HEK293T (cell line): ENCODE data around the gene MYOF.

ENCODE experiments used
- CTCF ChIA-PET: fragments of 350-600 bp; formaldehyde crosslinking; extraction: SDS; loops from one replicate; lab custom pipeline; 2021; ENCODE audit warnings: antibody characterized with exemption, inconsistent platforms; lab: Yijun Ruan, JAX
- POLR2A ChIA-PET: fragments of 350-600 bp; formaldehyde crosslinking; extraction: SDS; loops from one replicate; lab custom pipeline; 2020; ENCODE audit warnings: antibody characterized with exemption, inconsistent platforms; lab: Yijun Ruan, JAX
- DNase-seq: peaks from one replicate; pipeline ENCODE4 v3.0.0; 2012; ENCODE audit warnings: mixed read lengths; ENCODE audit errors: extremely low spot score
- ARNT ChIP-seq: fragments of 450-650 bp; IDR thresholded peaks from 2 replicates; pipeline ENCODE4 v1.6.1; 2017; ENCODE audit warnings: mild to moderate bottlenecking
- BHLHE40 ChIP-seq: fragments of 450-650 bp; IDR thresholded peaks from 2 replicates; pipeline ENCODE4 v1.6.1; 2016; ENCODE audit warnings: mild to moderate bottlenecking, moderate library complexity, borderline replicate concordance
- CTBP1 ChIP-seq: fragments of 450-650 bp; IDR thresholded peaks from 2 replicates; pipeline ENCODE4 v1.6.1; 2016; ENCODE audit warnings: borderline replicate concordance
- ELF4 ChIP-seq: fragments of 450-650 bp; IDR thresholded peaks from 2 replicates; pipeline ENCODE4 v1.6.1; 2017; ENCODE audit warnings: antibody characterized with exemption
- FOXA1 ChIP-seq: fragments of 450-650 bp; IDR thresholded peaks from 2 replicates; pipeline ENCODE4 v1.6.1; 2016; ENCODE audit warnings: mild to moderate bottlenecking
- FOXK2 ChIP-seq: fragments of 450-650 bp; IDR thresholded peaks from 2 replicates; pipeline ENCODE4 v1.6.1; 2016; ENCODE audit warnings: mild to moderate bottlenecking
- FOXM1 ChIP-seq: fragments of 450-650 bp; IDR thresholded peaks from 2 replicates; pipeline ENCODE4 v1.6.1; 2017; ENCODE audit warnings: mild to moderate bottlenecking, borderline replicate concordance
- HDGF ChIP-seq: fragments of 450-650 bp; IDR thresholded peaks from 2 replicates; pipeline ENCODE4 v1.6.1; 2017; ENCODE audit warnings: antibody characterized with exemption, borderline replicate concordance
- L3MBTL2 ChIP-seq: fragments of 450-650 bp; conservative IDR thresholded peaks from 2 replicates; pipeline ENCODE4 v1.6.1; 2016; ENCODE audit warnings: mild to moderate bottlenecking
- LEF1 ChIP-seq: fragments of 450-650 bp; IDR thresholded peaks from 2 replicates; pipeline ENCODE4 v1.6.1; 2017; ENCODE audit warnings: mild to moderate bottlenecking, borderline replicate concordance
- NFRKB ChIP-seq: fragments of 450-650 bp; IDR thresholded peaks from 2 replicates; pipeline ENCODE4 v1.6.1; 2016; ENCODE audit warnings: mild to moderate bottlenecking, moderate library complexity
- SP1 ChIP-seq: fragments of 450-650 bp; IDR thresholded peaks from 2 replicates; pipeline ENCODE4 v1.6.1; 2017
- SUZ12 ChIP-seq: fragments of 450-650 bp; IDR thresholded peaks from 2 replicates; pipeline ENCODE4 v1.6.1; 2016; ENCODE audit warnings: mild to moderate bottlenecking
- TARDBP ChIP-seq: fragments of 450-650 bp; IDR thresholded peaks from 2 replicates; pipeline ENCODE4 v1.6.1; 2016
- ZNF384 ChIP-seq: fragments of 450-650 bp; IDR thresholded peaks from 2 replicates; pipeline ENCODE4 v1.6.1; 2016
- TF ChIP-seq, protein P1 (sequence below): fragments of 450-650 bp; IDR thresholded peaks from 2 replicates; pipeline ENCODE4 v1.6.1; 2016

MYOF gene

DNA sequence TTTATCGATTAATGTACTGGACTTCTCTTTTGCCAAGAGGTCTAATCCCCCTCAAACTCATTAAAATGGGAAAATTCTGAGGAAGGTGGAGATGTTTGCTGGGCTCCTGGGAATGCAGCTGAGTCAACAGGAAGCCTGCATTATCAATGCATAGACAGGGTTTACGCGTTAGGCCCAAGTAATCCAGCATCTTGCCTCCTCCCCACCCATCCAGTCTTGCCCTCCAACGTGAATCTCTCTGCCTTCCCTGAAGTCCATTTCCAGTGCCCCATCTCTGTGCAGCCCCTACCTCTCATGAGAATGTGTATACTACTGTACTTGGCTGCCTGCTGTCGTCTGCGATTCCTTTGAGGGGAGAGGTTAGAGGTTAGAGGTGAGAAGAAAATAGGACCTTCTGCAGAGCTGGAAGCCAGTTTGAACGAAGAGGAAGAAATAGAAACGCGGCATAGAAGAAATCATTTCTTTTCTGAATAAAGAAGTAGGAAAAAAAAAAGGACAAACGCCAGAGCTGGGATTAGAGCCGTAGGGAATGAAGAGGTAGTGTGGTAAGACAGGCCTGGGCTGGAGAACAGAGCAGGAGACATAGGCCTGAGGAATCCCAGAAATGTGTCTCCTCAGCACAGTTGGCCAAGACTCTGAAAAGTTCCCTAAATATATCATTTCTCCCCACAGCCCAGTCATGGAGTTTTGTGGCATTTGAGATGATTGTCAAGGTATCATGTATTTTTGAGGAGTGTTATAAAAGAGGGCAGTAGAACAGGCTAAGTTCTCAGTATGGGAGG is 75.6 kb downstream of the MYOF start:
- ChIA-PET CTCF (no interaction called here), POLR2A (no interaction called here)
- DNase-seq: no peak
- TF ChIP-seq FOXA1: no peak
- no peak for TF ChIP-seq LEF1
- no peak for TF ChIP-seq HDGF
- TF ChIP-seq SUZ12: no peak
- no peak for TF ChIP-seq L3MBTL2
- TF ChIP-seq, protein P1, sequence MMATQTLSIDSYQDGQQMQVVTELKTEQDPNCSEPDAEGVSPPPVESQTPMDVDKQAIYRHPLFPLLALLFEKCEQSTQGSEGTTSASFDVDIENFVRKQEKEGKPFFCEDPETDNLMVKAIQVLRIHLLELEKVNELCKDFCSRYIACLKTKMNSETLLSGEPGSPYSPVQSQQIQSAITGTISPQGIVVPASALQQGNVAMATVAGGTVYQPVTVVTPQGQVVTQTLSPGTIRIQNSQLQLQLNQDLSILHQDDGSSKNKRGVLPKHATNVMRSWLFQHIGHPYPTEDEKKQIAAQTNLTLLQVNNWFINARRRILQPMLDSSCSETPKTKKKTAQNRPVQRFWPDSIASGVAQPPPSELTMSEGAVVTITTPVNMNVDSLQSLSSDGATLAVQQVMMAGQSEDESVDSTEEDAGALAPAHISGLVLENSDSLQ: no peak
- TF ChIP-seq NFRKB: no peak
- no peak for TF ChIP-seq CTBP1
- no peak for TF ChIP-seq SP1
- TF ChIP-seq ELF4: no peak

DNA sequence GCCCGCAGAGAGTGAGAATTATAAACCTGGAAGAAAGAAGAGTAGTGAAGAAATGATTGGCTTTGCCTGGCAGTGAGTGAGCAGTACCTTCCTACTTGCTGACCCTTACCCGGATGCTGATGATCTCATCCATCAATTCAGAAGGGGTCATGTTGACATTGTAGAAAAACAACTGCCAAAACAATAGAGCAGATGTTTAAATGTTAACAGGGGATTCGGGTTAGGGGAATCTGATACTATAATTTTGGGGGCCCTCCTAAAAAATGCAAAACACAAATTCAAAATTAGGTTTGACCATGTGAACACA is 78.1 kb downstream of the MYOF start:
- ChIA-PET CTCF (no interaction called here), POLR2A (interaction anchor here (1.5 kb wide), 1 partner anchor 33 kb away, joined by 5 read pairs; no protein-coding TSS in a partner anchor)
- DNase-seq: no peak
- no peak for TF ChIP-seq FOXA1
- TF ChIP-seq TARDBP: no peak
- no peak for TF ChIP-seq SUZ12
- TF ChIP-seq FOXM1: no peak
- no peak for TF ChIP-seq BHLHE40
- TF ChIP-seq ELF4: no peak
- no peak for TF ChIP-seq L3MBTL2
- no peak for TF ChIP-seq CTBP1
- TF ChIP-seq FOXK2: no peak
- TF ChIP-seq SP1: no peak
- TF ChIP-seq, protein P1: no peak
- no peak for TF ChIP-seq ZNF384
- TF ChIP-seq ARNT: no peak
- TF ChIP-seq LEF1: no peak
- no peak for TF ChIP-seq NFRKB
- TF ChIP-seq HDGF: no peak

DNA sequence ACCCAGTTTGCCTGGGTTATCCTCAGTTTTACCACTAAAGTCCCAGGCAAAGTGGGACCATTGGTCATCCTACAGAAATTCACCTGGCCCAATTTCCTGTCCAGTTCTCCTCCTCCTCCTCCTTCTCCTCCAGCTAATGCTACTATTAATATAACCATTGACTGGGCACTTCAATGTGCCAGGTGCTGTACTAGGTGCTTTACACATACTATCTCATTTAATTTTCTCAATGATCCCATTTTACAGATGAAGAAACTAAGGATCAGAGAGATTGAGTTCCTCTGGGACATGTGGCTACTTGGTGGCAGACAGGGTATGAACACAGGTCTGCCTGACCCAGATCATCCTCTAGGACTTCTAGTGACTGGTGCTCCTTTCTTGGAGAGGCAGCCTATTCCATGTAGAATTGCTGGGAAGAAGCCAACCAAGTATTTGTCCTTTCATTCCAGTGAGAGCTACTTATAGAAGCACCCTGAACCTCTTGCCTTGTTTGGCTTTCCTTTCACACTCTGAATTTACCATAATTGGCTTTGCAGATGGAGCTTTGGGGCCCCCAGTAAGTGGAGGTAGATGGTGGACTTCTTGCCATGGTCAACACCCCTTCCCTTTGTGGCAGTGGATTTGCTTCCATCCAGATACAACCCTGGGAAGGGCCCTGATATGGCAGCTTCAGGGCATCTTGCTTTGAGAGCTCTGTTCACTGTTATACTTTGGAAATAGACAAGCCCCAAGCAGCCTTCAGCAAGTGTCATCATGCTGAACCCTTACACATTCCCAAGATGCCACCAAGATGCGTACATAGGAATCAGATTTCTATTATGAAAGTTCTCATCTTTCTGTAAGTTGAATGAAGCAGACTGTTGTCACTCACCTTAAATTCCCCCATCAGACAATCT is 78.7 kb downstream of the MYOF start:
- ChIA-PET CTCF (interaction anchor here (1.3 kb wide), 1 partner anchor 46 kb away, joined by 3 read pairs; no protein-coding TSS in a partner anchor), POLR2A (interaction anchor here (1.5 kb wide), 1 partner anchor 34 kb away, joined by 5 read pairs; no protein-coding TSS in a partner anchor)
- TF ChIP-seq HDGF (no peak), ARNT (no peak), BHLHE40 (no peak), ZNF384 (no peak), SP1 (no peak), LEF1 (no peak), SUZ12 (no peak), ELF4 (no peak), FOXA1 (no peak), FOXM1 (no peak), L3MBTL2 (no peak), NFRKB (no peak), TARDBP (no peak), FOXK2 (no peak), CTBP1 (no peak)
- TF ChIP-seq, protein P1: no peak
- no peak for DNase-seq

DNA sequence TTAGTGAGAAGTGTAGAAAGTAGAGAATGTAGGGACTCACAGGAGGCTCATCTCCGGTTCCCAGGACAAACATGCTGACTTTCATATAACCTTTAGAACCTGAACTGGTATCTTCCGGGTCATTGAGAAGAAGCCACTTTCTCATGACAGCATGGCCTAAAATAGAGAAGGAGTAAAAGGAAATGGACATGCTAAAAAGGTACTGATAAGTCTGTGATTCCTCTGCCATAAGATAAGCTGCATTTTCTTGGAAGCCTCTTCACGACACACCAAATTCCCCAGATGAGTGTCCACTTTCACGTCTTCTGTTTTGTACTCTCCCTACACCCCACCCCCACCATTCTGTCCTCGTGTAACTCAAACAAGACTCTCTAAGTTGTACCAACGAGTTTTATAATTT is 79.9 kb downstream of the MYOF start:
- ChIA-PET CTCF (interaction anchor here (1.3 to 1.4 kb wide), 2 partner anchors 26 to 45 kb away, joined by 3 to 5 read pairs; no protein-coding TSS in a partner anchor), POLR2A (no interaction called here)
- TF ChIP-seq SUZ12: no peak
- TF ChIP-seq TARDBP: no peak
- TF ChIP-seq L3MBTL2: no peak
- TF ChIP-seq ZNF384: no peak
- TF ChIP-seq CTBP1: no peak
- no peak for DNase-seq

DNA sequence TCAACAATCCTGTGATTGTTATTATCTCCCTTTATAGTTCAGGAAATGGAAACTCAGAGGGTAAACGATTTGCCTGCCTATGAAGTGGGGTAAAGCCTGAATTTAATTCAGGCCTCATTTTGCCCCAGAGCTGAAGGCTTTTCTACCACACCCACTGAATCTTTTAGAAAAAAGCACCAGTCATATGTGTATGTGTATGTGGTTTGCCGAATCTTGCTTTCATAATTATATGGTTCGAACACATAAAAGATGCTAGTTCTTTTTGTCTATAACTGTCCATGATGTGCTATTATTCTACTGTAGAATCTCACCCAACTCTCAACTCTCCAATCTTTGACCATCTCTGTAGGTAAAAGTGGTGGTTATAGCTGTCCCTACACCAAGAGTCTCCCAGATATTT is 83.6 kb downstream of the MYOF start:
- ChIA-PET CTCF (no interaction called here), POLR2A (no interaction called here)
- no peak for DNase-seq
- TF ChIP-seq ARNT (no peak), LEF1 (no peak), ELF4 (no peak), L3MBTL2 (no peak), CTBP1 (no peak), BHLHE40 (no peak), SUZ12 (no peak), SP1 (no peak), HDGF (no peak), FOXK2 (no peak), TARDBP (no peak), NFRKB (no peak), ZNF384 (no peak), FOXM1 (no peak), FOXA1 (no peak)
- TF ChIP-seq, protein P1: no peak
